HEK293T (cell line): ENCODE results near the gene MSLN.

ENCODE experiments used
- CTCF ChIA-PET: fragments of 350-600 bp; formaldehyde crosslinking; extraction: SDS; loops from one replicate; lab custom pipeline; 2021; ENCODE audit warnings: antibody characterized with exemption, inconsistent platforms; lab: Yijun Ruan, JAX
- POLR2A ChIA-PET: fragments of 350-600 bp; formaldehyde crosslinking; extraction: SDS; loops from one replicate; lab custom pipeline; 2020; ENCODE audit warnings: antibody characterized with exemption, inconsistent platforms; lab: Yijun Ruan, JAX
- DNase-seq: peaks from one replicate; pipeline ENCODE4 v3.0.0; 2012; ENCODE audit warnings: mixed read lengths; ENCODE audit errors: extremely low spot score
- ARNT ChIP-seq: fragments of 450-650 bp; IDR thresholded peaks from 2 replicates; pipeline ENCODE4 v1.6.1; 2017; ENCODE audit warnings: mild to moderate bottlenecking
- BHLHE40 ChIP-seq: fragments of 450-650 bp; IDR thresholded peaks from 2 replicates; pipeline ENCODE4 v1.6.1; 2016; ENCODE audit warnings: mild to moderate bottlenecking, moderate library complexity, borderline replicate concordance
- CTBP1 ChIP-seq: fragments of 450-650 bp; IDR thresholded peaks from 2 replicates; pipeline ENCODE4 v1.6.1; 2016; ENCODE audit warnings: borderline replicate concordance
- ELF4 ChIP-seq: fragments of 450-650 bp; IDR thresholded peaks from 2 replicates; pipeline ENCODE4 v1.6.1; 2017; ENCODE audit warnings: antibody characterized with exemption
- FOXA1 ChIP-seq: fragments of 450-650 bp; IDR thresholded peaks from 2 replicates; pipeline ENCODE4 v1.6.1; 2016; ENCODE audit warnings: mild to moderate bottlenecking
- FOXK2 ChIP-seq: fragments of 450-650 bp; IDR thresholded peaks from 2 replicates; pipeline ENCODE4 v1.6.1; 2016; ENCODE audit warnings: mild to moderate bottlenecking
- FOXM1 ChIP-seq: fragments of 450-650 bp; IDR thresholded peaks from 2 replicates; pipeline ENCODE4 v1.6.1; 2017; ENCODE audit warnings: mild to moderate bottlenecking, borderline replicate concordance
- HDGF ChIP-seq: fragments of 450-650 bp; IDR thresholded peaks from 2 replicates; pipeline ENCODE4 v1.6.1; 2017; ENCODE audit warnings: antibody characterized with exemption, borderline replicate concordance
- L3MBTL2 ChIP-seq: fragments of 450-650 bp; conservative IDR thresholded peaks from 2 replicates; pipeline ENCODE4 v1.6.1; 2016; ENCODE audit warnings: mild to moderate bottlenecking
- LEF1 ChIP-seq: fragments of 450-650 bp; IDR thresholded peaks from 2 replicates; pipeline ENCODE4 v1.6.1; 2017; ENCODE audit warnings: mild to moderate bottlenecking, borderline replicate concordance
- NFRKB ChIP-seq: fragments of 450-650 bp; IDR thresholded peaks from 2 replicates; pipeline ENCODE4 v1.6.1; 2016; ENCODE audit warnings: mild to moderate bottlenecking, moderate library complexity
- PKNOX1 ChIP-seq: fragments of 450-650 bp; IDR thresholded peaks from 2 replicates; pipeline ENCODE4 v1.6.1; 2016
- SP1 ChIP-seq: fragments of 450-650 bp; IDR thresholded peaks from 2 replicates; pipeline ENCODE4 v1.6.1; 2017
- SUZ12 ChIP-seq: fragments of 450-650 bp; IDR thresholded peaks from 2 replicates; pipeline ENCODE4 v1.6.1; 2016; ENCODE audit warnings: mild to moderate bottlenecking
- TARDBP ChIP-seq: fragments of 450-650 bp; IDR thresholded peaks from 2 replicates; pipeline ENCODE4 v1.6.1; 2016
- ZNF384 ChIP-seq: fragments of 450-650 bp; IDR thresholded peaks from 2 replicates; pipeline ENCODE4 v1.6.1; 2016

MSLN gene

GRCh38 chr16:722835-723633 is 37.5 kb upstream of the MSLN start:
- no peak for DNase-seq
- CTCF ChIA-PET, result no interaction called here

GRCh38 chr16:723695-724094 is 36.8 kb upstream of the MSLN start:
- POLR2A ChIA-PET, result interaction anchor here (1.0 to 5.0 kb wide), 3 partner anchors 8 to 17 kb away, joined by 3 to 27 read pairs (median 4); partner anchors contain the start of genes CIAO3 and METRN
- TF ChIP-seq FOXM1 (no peak), L3MBTL2 (no peak), NFRKB (no peak), FOXA1 (no peak), PKNOX1 (no peak), ELF4 (no peak)
- CTCF ChIA-PET, result no interaction called here

More at GRCh38 chr16:722835-723633, 37.5 kb upstream of the MSLN start:
- POLR2A ChIA-PET, result interaction anchor here (1.0 to 4.1 kb wide), 3 partner anchors 12 to 65 kb away, joined by 4 to 34 read pairs (median 4); partner anchors contain the start of genes CHTF18 and RPUSD1
- no peak for TF ChIP-seq ELF4
- TF ChIP-seq HDGF, result no peak
- no peak for TF ChIP-seq ARNT
- TF ChIP-seq SP1, result no peak
- TF ChIP-seq ZNF384, result no peak
- TF ChIP-seq L3MBTL2, result no peak
- no peak for TF ChIP-seq FOXA1
- TF ChIP-seq SUZ12, result no peak
- TF ChIP-seq BHLHE40, result no peak
- no peak for TF ChIP-seq PKNOX1
- TF ChIP-seq LEF1, result no peak
- no peak for TF ChIP-seq FOXK2
- TF ChIP-seq CTBP1, result no peak
- no peak for TF ChIP-seq NFRKB
- TF ChIP-seq TARDBP, result no peak

GRCh38 chr16:724188-725040 is 36.1 kb upstream of the MSLN start:
- POLR2A ChIA-PET, result interaction anchor here (1.0 to 5.0 kb wide), 4 partner anchors 9 to 64 kb away, joined by 3 to 27 read pairs (median 9); partner anchors contain the start of genes CHTF18, CIAO3, METRN and RPUSD1
- no peak for TF ChIP-seq PKNOX1
- no peak for TF ChIP-seq HDGF
- no peak for DNase-seq
- CTCF ChIA-PET, result interaction anchor here (1.1 kb wide), 1 partner anchor 16 kb away, joined by 4 read pairs; the partner anchor contains the start of gene CIAO3

More at GRCh38 chr16:723695-724094, 36.8 kb upstream of the MSLN start:
- DNase-seq, result no peak

- DNase-seq, result no peak
- ChIA-PET CTCF (interaction anchor here (1.1 to 1.6 kb wide), 2 partner anchors 15 to 16 kb away, joined by 4 to 6 read pairs; partner anchors contain the start of gene CIAO3), POLR2A (interaction anchor here (0.6 to 5.0 kb wide), 6 partner anchors 9 to 63 kb away, joined by 3 to 27 read pairs (median 5); partner anchors contain the start of genes CHTF18, CIAO3, METRN and RPUSD1)
- TF ChIP-seq SUZ12, result no peak
- TF ChIP-seq ARNT, result no peak
- no peak for TF ChIP-seq SP1
- TF ChIP-seq LEF1, result no peak
- no peak for TF ChIP-seq ZNF384
- no peak for TF ChIP-seq HDGF
- no peak for TF ChIP-seq BHLHE40
- TF ChIP-seq CTBP1, result no peak
- TF ChIP-seq L3MBTL2, result no peak
- TF ChIP-seq ELF4, result no peak
- no peak for TF ChIP-seq PKNOX1
- no peak for TF ChIP-seq NFRKB
Observed at GRCh38 chr16:725041-725376, 35.5 kb upstream of the MSLN start.

- ChIA-PET CTCF (interaction anchor here (1.6 kb wide), 1 partner anchor 16 kb away, joined by 6 read pairs; no protein-coding TSS in a partner anchor), POLR2A (interaction anchor here (0.6 to 5.0 kb wide), 8 partner anchors 9 to 63 kb away, joined by 3 to 27 read pairs (median 5); partner anchors contain the start of genes CHTF18, CIAO3, METRN and RPUSD1)
- TF ChIP-seq ARNT (no peak), NFRKB (no peak), SUZ12 (no peak)
- DNase-seq, result no peak
Observed at GRCh38 chr16:725463-726187, 34.9 kb upstream of the MSLN start.
